ENCODE results near the gene SERINC5. TPM values are rescaled to one million over a fixed set of nuclear protein-coding genes. Genes with fewer than 3 reads are reported as not detected.
A peak's percentile ranks its signal among the peaks of the same experiment; 100 is the strongest.
"Not testable (repeated sequence)": the region's sequence is repeated elsewhere in the genome, so short reads cannot be mapped to it uniquely, and the experiment has no call there.

SERINC5 gene
- total RNA-seq, result 21.2 and 22.8 TPM in 2 replicates

- peak; percentile 83 for DNase-seq (ENCODE audit: low spot score)
- Mint-ChIP-seq H3K27ac (peak within 1 kb of the TSS; percentile 99), H3K36me3 (ENCODE audit: low read depth) (peaks cover 19% of the 10 kb centered on the region), H3K27me3 (ENCODE audit: insufficient read depth) (no peaks in the 10 kb centered on the region), H3K4me3 (peak within 1 kb of the TSS; percentile 96), H3K4me1 (ENCODE audit: low read depth) (peaks cover 49% of the 10 kb centered on the region), H3K9me3 (no peaks in the 10 kb centered on the region)
- intact Hi-C loops (cut with micrococcal nuclease), result loop anchor here (1.0 to 5.0 kb wide), 13 partner anchors 9 to 1046 kb away; partner anchors contain the start of genes DHFR, HOMER1, JMY and MSH3
These were observed at the start of gene SERINC5 for GRCh38 chr5:80255811-80256712. Gene SERINC5, minus strand, starts transcription at chr5:80256048. Its CDS starts 126 bp downstream, at chr5:80255922.

GRCh38 chr5:80302636-80303035 is 46.8 kb upstream of the SERINC5 start:
- no peaks in the 10 kb centered on the region for H3K36me3 Mint-ChIP-seq (ENCODE audit: low read depth)
- no peaks in the 10 kb centered on the region for H3K4me1 Mint-ChIP-seq (ENCODE audit: low read depth)

GRCh38 chr5:80301342-80301741 is 45.5 kb upstream of the SERINC5 start:
- not testable (repeated sequence) for H3K4me1 Mint-ChIP-seq (ENCODE audit: low read depth); H3K4me3 Mint-ChIP-seq; H3K36me3 Mint-ChIP-seq (ENCODE audit: low read depth); H3K27me3 Mint-ChIP-seq (ENCODE audit: insufficient read depth); H3K27ac Mint-ChIP-seq; DNase-seq (ENCODE audit: low spot score); H3K9me3 Mint-ChIP-seq
- intact Hi-C loops (cut with micrococcal nuclease), result loop anchor here (10.0 kb wide), 1 partner anchor 427 kb away; no protein-coding TSS in a partner anchor

More at GRCh38 chr5:80302636-80303035, 46.8 kb upstream of the SERINC5 start:
- intact Hi-C loops (cut with micrococcal nuclease), result loop anchor here (10.0 kb wide), 1 partner anchor 428 kb away; no protein-coding TSS in a partner anchor
- no peak for DNase-seq (ENCODE audit: low spot score)
- Mint-ChIP-seq H3K4me3 (no peak overlapping the region), H3K9me3 (no peaks in the 10 kb centered on the region), H3K27me3 (ENCODE audit: insufficient read depth) (peaks cover 5% of the 10 kb centered on the region), H3K27ac (peak overlapping the region; percentile 12)

GRCh38 chr5:80300796-80301195 is 44.9 kb upstream of the SERINC5 start:
- not testable (repeated sequence) for H3K36me3 Mint-ChIP-seq (ENCODE audit: low read depth); H3K4me3 Mint-ChIP-seq; H3K27ac Mint-ChIP-seq; H3K9me3 Mint-ChIP-seq; H3K4me1 Mint-ChIP-seq (ENCODE audit: low read depth); DNase-seq (ENCODE audit: low spot score); H3K27me3 Mint-ChIP-seq (ENCODE audit: insufficient read depth)
- intact Hi-C loops (cut with micrococcal nuclease), result loop anchor here (10.0 kb wide), 1 partner anchor 426 kb away; no protein-coding TSS in a partner anchor

- intact Hi-C loops (cut with micrococcal nuclease), result loop anchor here (10.0 kb wide), 1 partner anchor 425 kb away; no protein-coding TSS in a partner anchor
- no peaks in the 10 kb centered on the region for H3K36me3 Mint-ChIP-seq (ENCODE audit: low read depth)
- no peak overlapping the region for H3K27ac Mint-ChIP-seq
- no peak overlapping the region for H3K4me3 Mint-ChIP-seq
- H3K9me3 Mint-ChIP-seq, result no peaks in the 10 kb centered on the region
- no peak for DNase-seq (ENCODE audit: low spot score)
- H3K27me3 Mint-ChIP-seq (ENCODE audit: insufficient read depth), result peaks cover 5% of the 10 kb centered on the region
- no peaks in the 10 kb centered on the region for H3K4me1 Mint-ChIP-seq (ENCODE audit: low read depth)
These were observed 44.3 kb upstream of the SERINC5 start for GRCh38 chr5:80300125-80300524.

- Mint-ChIP-seq H3K4me1 (ENCODE audit: low read depth) (no peaks in the 10 kb centered on the region), H3K4me3 (no peak overlapping the region), H3K27me3 (ENCODE audit: insufficient read depth) (peaks cover 5% of the 10 kb centered on the region), H3K27ac (no peak overlapping the region), H3K9me3 (no peaks in the 10 kb centered on the region), H3K36me3 (ENCODE audit: low read depth) (no peaks in the 10 kb centered on the region)
- intact Hi-C loops (cut with micrococcal nuclease), result no loop called here
- DNase-seq (ENCODE audit: low spot score), result no peak
These were observed 43.8 kb upstream of the SERINC5 start for GRCh38 chr5:80299601-80300000.

- no peak overlapping the region for H3K4me3 Mint-ChIP-seq
- intact Hi-C loops (cut with micrococcal nuclease), result no loop called here
- no peak overlapping the region for H3K27ac Mint-ChIP-seq
- no peaks in the 10 kb centered on the region for H3K9me3 Mint-ChIP-seq
- peaks cover 5% of the 10 kb centered on the region for H3K27me3 Mint-ChIP-seq (ENCODE audit: insufficient read depth)
- no peak for DNase-seq (ENCODE audit: low spot score)
- no peaks in the 10 kb centered on the region for H3K4me1 Mint-ChIP-seq (ENCODE audit: low read depth)
- H3K36me3 Mint-ChIP-seq (ENCODE audit: low read depth), result no peaks in the 10 kb centered on the region
These were observed 40.3 kb upstream of the SERINC5 start for GRCh38 chr5:80296121-80296520.

- H3K27me3 Mint-ChIP-seq (ENCODE audit: insufficient read depth), result no peaks in the 10 kb centered on the region
- no peaks in the 10 kb centered on the region for H3K4me1 Mint-ChIP-seq (ENCODE audit: low read depth)
- H3K27ac Mint-ChIP-seq, result no peak overlapping the region
- no peak overlapping the region for H3K4me3 Mint-ChIP-seq
- DNase-seq (ENCODE audit: low spot score), result no peak
- intact Hi-C loops (cut with micrococcal nuclease), result no loop called here
- no peaks in the 10 kb centered on the region for H3K36me3 Mint-ChIP-seq (ENCODE audit: low read depth)
- no peaks in the 10 kb centered on the region for H3K9me3 Mint-ChIP-seq
These were observed 35.9 kb upstream of the SERINC5 start for GRCh38 chr5:80291761-80292160.

- peaks cover 1% of the 10 kb centered on the region for H3K36me3 Mint-ChIP-seq (ENCODE audit: low read depth)
- no peak for DNase-seq (ENCODE audit: low spot score)
- intact Hi-C loops (cut with micrococcal nuclease), result no loop called here
- no peaks in the 10 kb centered on the region for H3K27me3 Mint-ChIP-seq (ENCODE audit: insufficient read depth)
- no peaks in the 10 kb centered on the region for H3K9me3 Mint-ChIP-seq
- no peak overlapping the region for H3K27ac Mint-ChIP-seq
- peaks cover 11% of the 10 kb centered on the region for H3K4me1 Mint-ChIP-seq (ENCODE audit: low read depth)
- H3K4me3 Mint-ChIP-seq, result no peak overlapping the region
These were observed 33.5 kb upstream of the SERINC5 start for GRCh38 chr5:80289320-80289719.

GRCh38 chr5:80288177-80288576 is 32.3 kb upstream of the SERINC5 start:
- H3K9me3 Mint-ChIP-seq, result no peaks in the 10 kb centered on the region
- intact Hi-C loops (cut with micrococcal nuclease), result no loop called here
- no peak overlapping the region for H3K4me3 Mint-ChIP-seq
- H3K27ac Mint-ChIP-seq, result no peak overlapping the region
- no peak for DNase-seq (ENCODE audit: low spot score)
- peaks cover 1% of the 10 kb centered on the region for H3K36me3 Mint-ChIP-seq (ENCODE audit: low read depth)
- no peaks in the 10 kb centered on the region for H3K27me3 Mint-ChIP-seq (ENCODE audit: insufficient read depth)
- H3K4me1 Mint-ChIP-seq (ENCODE audit: low read depth), result peaks cover 14% of the 10 kb centered on the region

- Mint-ChIP-seq H3K4me1 (ENCODE audit: low read depth) (peaks cover 18% of the 10 kb centered on the region), H3K27me3 (ENCODE audit: insufficient read depth) (no peaks in the 10 kb centered on the region), H3K9me3 (no peaks in the 10 kb centered on the region), H3K4me3 (no peak overlapping the region), H3K36me3 (ENCODE audit: low read depth) (peaks cover 1% of the 10 kb centered on the region), H3K27ac (peak overlapping the region; percentile 61)
- no peak for DNase-seq (ENCODE audit: low spot score)
- intact Hi-C loops (cut with micrococcal nuclease), result no loop called here
These were observed 28.9 kb upstream of the SERINC5 start for GRCh38 chr5:80284720-80285119.

GRCh38 chr5:80283360-80283759 is 27.5 kb upstream of the SERINC5 start:
- no peaks in the 10 kb centered on the region for H3K27me3 Mint-ChIP-seq (ENCODE audit: insufficient read depth)
- peak overlapping the region; percentile 25 for H3K27ac Mint-ChIP-seq
- no peaks in the 10 kb centered on the region for H3K9me3 Mint-ChIP-seq
- no peak overlapping the region for H3K4me3 Mint-ChIP-seq
- no peak for DNase-seq (ENCODE audit: low spot score)
- H3K36me3 Mint-ChIP-seq (ENCODE audit: low read depth), result peaks cover 1% of the 10 kb centered on the region
- H3K4me1 Mint-ChIP-seq (ENCODE audit: low read depth), result peaks cover 18% of the 10 kb centered on the region
- intact Hi-C loops (cut with micrococcal nuclease), result loop anchor here (1.0 kb wide), 1 partner anchor 157 kb away; no protein-coding TSS in a partner anchor

GRCh38 chr5:80282054-80282453 is 26.2 kb upstream of the SERINC5 start:
- peaks cover 18% of the 10 kb centered on the region for H3K4me1 Mint-ChIP-seq (ENCODE audit: low read depth)
- H3K27ac Mint-ChIP-seq, result no peak overlapping the region
- peaks cover 1% of the 10 kb centered on the region for H3K36me3 Mint-ChIP-seq (ENCODE audit: low read depth)
- no peaks in the 10 kb centered on the region for H3K9me3 Mint-ChIP-seq
- no peak for DNase-seq (ENCODE audit: low spot score)
- no peak overlapping the region for H3K4me3 Mint-ChIP-seq
- no peaks in the 10 kb centered on the region for H3K27me3 Mint-ChIP-seq (ENCODE audit: insufficient read depth)
- intact Hi-C loops (cut with micrococcal nuclease), result no loop called here

Measured in activated T-helper 1 cell treated with anti-CD3 and anti-CD28 coated beads, Interleukin-12 subunit alpha, Interleukin-12 subunit beta, Interleukin-2, Interleukin-4 antibody, amounts not matched to agents 30 ng/mL and 10 ng/mL and 1 ng/mL, durations not matched to agents 14 hours and 24 hours and 36 hours (primary cell).